H1 (cell line): ENCODE data around the gene NKX2-1. TPM values are rescaled to one million over a fixed set of nuclear protein-coding genes. Genes with fewer than 3 reads are reported as not detected.

Experiments
- CTCF ChIA-PET: fragments of 300-600 bp; sonication (Branson Sonifier 250); formaldehyde crosslinking; loops from one replicate; lab custom pipeline; 2021; ENCODE audit not compliant: partially characterized antibody; lab: Charles Lee
- POLR2A ChIA-PET: fragments of 300-600 bp; sonication (Branson Sonifier 250); formaldehyde crosslinking; loops from one replicate; lab custom pipeline; 2021; ENCODE audit warnings: inconsistent platforms; ENCODE audit not compliant: partially characterized antibody; lab: Charles Lee
- DNase-seq, 2 experiments: peaks; one replicate each; pipeline versions ENCODE4 v3.0.0 to v3.0.0-alpha.2; 2010 to 2022; ENCODE audit warnings: low spot score in 2 of 2, low read depth in 1 of 2, mixed read lengths in 1 of 2
- FAIRE-seq: peaks from 2 replicates; lab custom pipeline; 2011; peaks lifted over from hg19 to GRCh38; lab: Jason Lieb, UNC
- H2AFZ ChIP-seq: 2 replicates; pipeline ENCODE4 v1.8.1; 2012; ENCODE audit warnings: low read length, inconsistent platforms
- H2AK5ac ChIP-seq: 2 replicates; pipeline ENCODE4 v1.6.1; 2013; ENCODE audit warnings: low read depth, low read length
- H2BK120ac ChIP-seq: replicated peaks from 2 replicates; pipeline ENCODE3; 2013; ENCODE audit warnings: low read depth, low read length, inconsistent platforms
- H2BK12ac ChIP-seq: 2 replicates; pipeline ENCODE4 v1.6.1; 2013; ENCODE audit warnings: low read depth, low read length
- H2BK15ac ChIP-seq: 2 replicates; pipeline ENCODE4 v1.6.1; 2013; ENCODE audit warnings: low read length
- H2BK20ac ChIP-seq: 2 replicates; pipeline ENCODE4 v1.6.1; 2013; ENCODE audit warnings: low read length
- H2BK5ac ChIP-seq: 2 replicates; pipeline ENCODE4 v1.6.1; 2013; ENCODE audit warnings: low read depth, low read length
- H3K14ac ChIP-seq: 2 replicates; pipeline ENCODE4 v1.6.1; 2013; ENCODE audit warnings: inconsistent platforms; ENCODE audit not compliant: insufficient read length
- H3K18ac ChIP-seq: 2 replicates; pipeline ENCODE4 v1.6.1; 2013; ENCODE audit warnings: low read length; ENCODE audit errors: extremely low read depth
- H3K23ac ChIP-seq: 2 replicates; pipeline ENCODE4 v1.6.1; 2013; ENCODE audit warnings: inconsistent platforms; ENCODE audit not compliant: insufficient read length
- H3K23me2 ChIP-seq: 2 replicates; pipeline ENCODE4 v1.6.1; 2013; ENCODE audit warnings: low read depth, low read length
- H3K27ac ChIP-seq: 2 replicates; pipeline ENCODE4 v1.6.1; 2011; ENCODE audit warnings: low read depth, low read length, inconsistent platforms
- H3K27me3 ChIP-seq, 4 experiments: replicated peaks in 1 of 4; 1 replicate in 1 of 4; 2 replicates in 3 of 4; pipeline versions ENCODE4 v1.6.1 to v1.8.1; 2011 to 2013; ENCODE audit warnings: low read length in 3 of 4, mild to moderate bottlenecking in 3 of 4, inconsistent platforms in 2 of 4, mixed read lengths in 2 of 4, moderate library complexity in 1 of 4; ENCODE audit not compliant: control insufficient read depth in 3 of 4, insufficient read depth in 3 of 4; ENCODE audit errors: extremely low read depth in 1 of 4
- H3K36me3 ChIP-seq, 4 experiments: 2 replicates each; pipeline versions ENCODE4 v1.6.1 to v1.8.1; 2011 to 2013; ENCODE audit warnings: mild to moderate bottlenecking in 4 of 4, low read length in 3 of 4, moderate library complexity in 2 of 4, control low read depth in 1 of 4, inconsistent platforms in 1 of 4; ENCODE audit not compliant: insufficient read depth in 4 of 4, control insufficient read depth in 2 of 4
- H3K4ac ChIP-seq: replicated peaks from 2 replicates; pipeline ENCODE3; 2013; ENCODE audit warnings: low read length, low read depth, mixed read lengths, inconsistent platforms; ENCODE audit not compliant: insufficient read length
- H3K4me1 ChIP-seq, 4 experiments: replicated peaks in 1 of 4; 1 replicate in 1 of 4; 2 replicates in 3 of 4; pipeline versions ENCODE4 v1.6.1 to v1.8.1; 2011 to 2013; ENCODE audit warnings: low read length in 3 of 4, inconsistent platforms in 2 of 4, mixed read lengths in 1 of 4; ENCODE audit not compliant: insufficient read depth in 4 of 4, control insufficient read depth in 3 of 4
- H3K4me2 ChIP-seq, 2 experiments: 2 replicates each; pipeline versions ENCODE4 v1.6.1 to v1.8.1; 2011 to 2013; ENCODE audit warnings: low read depth in 2 of 2, low read length in 2 of 2, control low read depth in 1 of 2, inconsistent platforms in 1 of 2, mild to moderate bottlenecking in 1 of 2; ENCODE audit not compliant: insufficient read depth in 1 of 2
- H3K4me3 ChIP-seq, 4 experiments: fragments of 200-600, 300-600 bp in 1 of 4; sonication (generic), shearing (Covaris generic), sonication (Bioruptor Twin) in 1 of 4; 2 replicates each; pipeline versions ENCODE4 v1.5.1 to v1.8.1; 2011 to 2016; ENCODE audit warnings: low read length in 4 of 4, low read depth in 3 of 4, control low read depth in 2 of 4, inconsistent platforms in 2 of 4, mild to moderate bottlenecking in 2 of 4, mixed read lengths in 1 of 4, moderate library complexity in 1 of 4; ENCODE audit not compliant: insufficient read depth in 2 of 4; ENCODE audit errors: extremely low read depth in 1 of 4
- H3K56ac ChIP-seq: replicated peaks from 2 replicates; pipeline ENCODE3; 2013; ENCODE audit warnings: low read depth, mild to moderate bottlenecking, mixed read lengths, low read length, inconsistent platforms; ENCODE audit not compliant: insufficient read length
- H3K79me1 ChIP-seq: 2 replicates; pipeline ENCODE4 v1.6.1; 2013; ENCODE audit warnings: low read depth, low read length, control low read depth
- H3K79me2 ChIP-seq, 2 experiments: 2 replicates each; pipeline versions ENCODE4 v1.6.1 to v1.8.1; 2012 to 2013; ENCODE audit warnings: low read length in 2 of 2, mild to moderate bottlenecking in 2 of 2, inconsistent platforms in 1 of 2; ENCODE audit not compliant: insufficient read depth in 2 of 2, control insufficient read depth in 1 of 2
- H3K9ac ChIP-seq, 4 experiments: replicated peaks in 1 of 4; 1 replicate in 1 of 4; 2 replicates in 3 of 4; pipeline versions ENCODE4 v1.6.1 to v1.8.1; 2011 to 2013; ENCODE audit warnings: low read depth in 3 of 4, low read length in 3 of 4, control low read depth in 2 of 4, mild to moderate bottlenecking in 2 of 4, moderate library complexity in 2 of 4, inconsistent platforms in 1 of 4; ENCODE audit errors: extremely low read depth in 1 of 4
- H3K9me3 ChIP-seq, 2 experiments: 2 replicates each; pipeline versions ENCODE4 v1.6.1 to v1.8.1; 2012 to 2013; ENCODE audit warnings: mild to moderate bottlenecking in 2 of 2, moderate library complexity in 2 of 2, control low read depth in 1 of 2, inconsistent platforms in 1 of 2, low read depth in 1 of 2, low read length in 1 of 2, mixed read lengths in 1 of 2; ENCODE audit not compliant: insufficient read depth in 2 of 2
- H4K20me1 ChIP-seq, 2 experiments: replicated peaks in 1 of 2; 2 replicates each; pipeline versions ENCODE3 to v1.8.1; 2011 to 2013; ENCODE audit warnings: inconsistent platforms in 2 of 2, low read length in 2 of 2, mild to moderate bottlenecking in 1 of 2; ENCODE audit not compliant: insufficient read depth in 2 of 2, control insufficient read depth in 1 of 2
- H4K5ac ChIP-seq: 2 replicates; pipeline ENCODE4 v1.6.1; 2013; ENCODE audit warnings: low read length, low read depth, mixed read lengths, inconsistent platforms; ENCODE audit not compliant: insufficient read length
- H4K8ac ChIP-seq: 2 replicates; pipeline ENCODE4 v1.8.0; 2013; ENCODE audit warnings: mild to moderate bottlenecking, moderate library complexity, low read length, inconsistent platforms; ENCODE audit not compliant: insufficient read depth; ENCODE audit errors: extremely low read depth
- H4K91ac ChIP-seq: replicated peaks from 2 replicates; pipeline ENCODE3; 2013; ENCODE audit warnings: low read length, mixed read lengths, inconsistent platforms; ENCODE audit not compliant: insufficient read length
- CHD1 ChIP-seq: IDR thresholded peaks from 2 replicates; pipeline ENCODE4 v1.6.1; 2012; ENCODE audit warnings: low read depth, low read length, improper control_type of control experiment
- CTBP2 ChIP-seq: IDR thresholded peaks from 2 replicates; pipeline ENCODE4 v1.7.0; 2011; ENCODE audit warnings: borderline replicate concordance, mild to moderate bottlenecking, moderate library complexity, mixed read lengths, low read length; ENCODE audit not compliant: insufficient read depth, insufficient read length
- GTF2F1 ChIP-seq: IDR thresholded peaks from 2 replicates; pipeline ENCODE4 v1.6.1; 2012; ENCODE audit warnings: low read depth, low read length, improper control_type of control experiment, borderline replicate concordance
- KDM5A ChIP-seq: fragments of 200-600 bp; IDR thresholded peaks from 2 replicates; pipeline ENCODE4 v1.7.1; 2012; ENCODE audit warnings: mild to moderate bottlenecking, low read length, inconsistent platforms, mixed read lengths
- MAFK ChIP-seq: IDR thresholded peaks from 2 replicates; pipeline ENCODE4 v1.6.1; 2012; ENCODE audit warnings: low read depth, mild to moderate bottlenecking, improper control_type of control experiment, low read length
- MAX ChIP-seq: IDR thresholded peaks from 2 replicates; pipeline ENCODE4 v1.6.1; 2012; ENCODE audit warnings: inconsistent platforms
- RAD21 ChIP-seq, 2 experiments: IDR thresholded peaks in 1 of 2; conservative IDR thresholded peaks in 1 of 2; 2 replicates each; pipeline ENCODE4 v1.6.1; 2011; ENCODE audit warnings: low read depth in 2 of 2, low read length in 2 of 2, improper control_type of control experiment in 1 of 2, inconsistent platforms in 1 of 2, mild to moderate bottlenecking in 1 of 2, moderate library complexity in 1 of 2
- RBBP5 ChIP-seq: IDR thresholded peaks from 2 replicates; pipeline ENCODE4 v1.7.1; 2012; ENCODE audit warnings: low read depth, mild to moderate bottlenecking, inconsistent platforms, low read length, moderate library complexity, borderline replicate concordance
- RNF2 ChIP-seq: fragments of 200-900, 300-1000 bp; sonication (generic); IDR thresholded peaks from 2 replicates; pipeline ENCODE4 v1.7.1; 2016; ENCODE audit warnings: borderline replicate concordance, low read depth, mild to moderate bottlenecking, antibody characterized with exemption, low read length; ENCODE audit not compliant: poor library complexity, severe bottlenecking; ENCODE audit errors: missing control alignments
- ZNF274 ChIP-seq: IDR thresholded peaks from 2 replicates; pipeline ENCODE4 v1.7.0; 2012; ENCODE audit warnings: low read length, borderline replicate concordance; ENCODE audit errors: extremely low read depth
- WGBS, 2 experiments: shearing (Covaris generic) in 1 of 2; methylation state at CpG; one replicate each; pipeline versions ENCODE4 v1.1.6 to v1.1.7; 2013 to 2015; ENCODE audit warnings: low lambda C conversion rate in 2 of 2, mixed read lengths in 2 of 2, inconsistent platforms in 1 of 2, low coverage in 1 of 2, missing lambda C conversion rate in 1 of 2; ENCODE audit not compliant: insufficient replicate concordance in 2 of 2, insufficient coverage in 1 of 2, insufficient read length in 1 of 2; ENCODE audit errors: extremely low coverage in 1 of 2, missing lambda C conversion rate in 1 of 2; 5-methylcytosine and 5-hydroxymethylcytosine counted together
- polyA plus RNA-seq, 7 experiments: library from polyadenylated mRNA; depleted of rRNA in 3 of 7; stranded (reverse) in 5 of 7; unstranded in 2 of 7; fragments of >200 nt in 5 of 7; fragments of 200-250 nt in 2 of 7; gene quantifications; 1 replicate in 5 of 7; 2 replicates in 1 of 7; 4 replicates in 1 of 7; pipeline versions ENCODE4 v1.2.1 to v1.2.3, GENCODE V29; 2011 to 2013; ENCODE audit warnings: missing spikeins in 2 of 7, mixed read lengths in 2 of 7
- total RNA-seq: library from RNA; stranded (reverse); fragmentation: NEBNext Ultra II Directional; extraction: Animal tissue kit (Norgen Biotek cat#: 25700); gene quantifications from 2 replicates; pipeline ENCODE4 v1.2.1, GENCODE V29; 2021

NKX2-1 gene
- total and polyA plus RNA-seq, 2 of the 8 experiments (the other 6 are each of a cell fraction or from before 2014, with no cell fraction given) = not detected

GRCh38 chr14:36538051-36538450 is 18.0 kb upstream of the NKX2-1 start:
- Histone ChIP-seq H2BK5ac (no peak overlapping the region), H2AFZ (no peak overlapping the region), H3K79me2 (no peaks in the 10 kb centered on the region), H2BK20ac (no peak overlapping the region), H3K23ac (no peak overlapping the region), H3K27ac (no peak overlapping the region), H3K56ac (no peak overlapping the region), H3K18ac (no peak overlapping the region), H2AK5ac (no peak overlapping the region), H3K9ac (no peak overlapping the region), H3K27me3 (peaks cover 0 to 2% (median 0%) of the 10 kb centered on the region in 4 experiments; a peak in 1 of 7 replicates), H3K4ac (no peak overlapping the region), H3K4me1 (no peaks in the 10 kb centered on the region), H3K4me3 (no peak overlapping the region), H3K4me2 (no peak overlapping the region), H4K20me1 (no peaks in the 10 kb centered on the region), H2BK12ac (no peak overlapping the region), H3K9me3 (no peaks in the 10 kb centered on the region), H4K8ac (no peak overlapping the region), H3K23me2 (no peaks in the 10 kb centered on the region), H2BK120ac (no peak overlapping the region), H3K79me1 (no peaks in the 10 kb centered on the region), H4K5ac (no peak overlapping the region), H3K36me3 (no peaks in the 10 kb centered on the region), H4K91ac (no peak overlapping the region), H3K14ac (no peak overlapping the region), H2BK15ac (no peak overlapping the region)
- ChIA-PET CTCF (interaction anchor here (1.1 to 4.3 kb wide), 10 partner anchors 11 to 433 kb away, joined by 3 to 58 read pairs (median 6); partner anchors contain the start of gene NKX2-1), POLR2A (no interaction called here)
- 82% methylated on average over 1 of the region's 1 CpG; no CpG with 5 or more reads in 1 of the 2 experiments for WGBS, 2 experiments
- FAIRE-seq = no peak
- no peak for DNase-seq
- TF ChIP-seq GTF2F1 = no peak
- no peak for TF ChIP-seq CTBP2
- no peak for TF ChIP-seq RAD21 (IDR thresholded peaks at IDR 0.05 in 1 of 2, conservative IDR thresholded peaks at IDR 0.05 in 1 of 2; ENCODE audit: low read depth in 2 of 2, low read length in 2 of 2)
- no peak for TF ChIP-seq RNF2
- no peak for TF ChIP-seq MAFK
- no peak for TF ChIP-seq ZNF274
- TF ChIP-seq MAX = no peak
- no peak for TF ChIP-seq RBBP5
- TF ChIP-seq KDM5A = no peak
- no peak for TF ChIP-seq CHD1
